ENCODE measurements around the gene EHHADH. TPM values are rescaled to one million over a fixed set of nuclear protein-coding genes. Genes with fewer than 3 reads are reported as not detected.
A peak's percentile ranks its signal among the peaks of the same experiment; 100 is the strongest.

The EHHADH gene
- total and polyA plus RNA-seq, 4 donors: 2.8 to 11.1 (median 6.3) TPM

DNA sequence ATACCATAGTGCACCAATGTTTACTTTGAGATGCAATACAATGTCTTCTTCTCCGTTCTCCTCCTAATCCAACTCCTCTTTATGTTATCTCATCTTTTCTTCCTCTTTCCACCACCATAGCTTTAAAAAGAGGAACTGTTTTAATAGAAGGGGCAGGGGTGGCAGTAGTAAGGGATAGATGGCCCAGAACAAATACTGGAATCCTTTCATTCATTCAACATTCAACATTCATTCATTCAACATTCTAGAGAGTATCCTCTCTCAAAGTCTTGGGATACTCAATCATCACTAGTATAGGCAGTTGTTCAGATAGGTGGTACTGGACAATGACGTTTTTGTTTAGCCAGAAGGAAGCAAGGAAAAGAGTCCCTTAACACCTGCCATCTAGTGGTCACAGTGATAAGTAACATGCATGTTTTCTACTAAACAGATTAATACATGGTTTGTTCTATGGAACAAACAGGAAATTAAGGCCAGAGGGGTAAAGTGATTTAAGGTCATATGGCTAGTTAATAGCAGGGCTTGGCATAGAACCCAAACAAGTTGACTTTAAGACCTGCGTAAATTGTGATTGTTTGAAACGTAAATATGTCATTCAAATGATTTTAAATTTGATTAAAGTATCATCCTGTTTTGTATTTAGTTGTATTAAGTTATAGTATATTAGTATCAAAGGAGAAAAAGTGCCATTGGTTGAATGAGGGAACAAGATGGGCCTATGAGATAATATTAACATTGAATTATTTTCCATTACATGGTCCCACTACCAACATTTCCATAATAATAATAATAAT, 26.9 kb upstream of the EHHADH start:
- Histone ChIP-seq H3K9me3 (ENCODE audit: control insufficient read depth in 4 of 4, insufficient read depth in 3 of 4, low read length in 3 of 4) (peaks cover 0 to 3% (median 0%) of the 10 kb centered on the region in 4 donors), H3K4me3 (no peak overlapping the region), H3K36me3 (ENCODE audit: control insufficient read depth in 4 of 4, insufficient read depth in 4 of 4, low read length in 4 of 4) (no peaks in the 10 kb centered on the region), H3K27ac (ENCODE audit: low read depth in 1 of 2, low read length in 1 of 2) (no peak overlapping the region), H3K4me1 (ENCODE audit: control insufficient read depth in 5 of 5, insufficient read depth in 5 of 5, low read length in 5 of 5) (peaks cover 0 to 11% (median 2%) of the 10 kb centered on the region in 5 donors), H3K27me3 (ENCODE audit: control insufficient read depth in 3 of 3, insufficient read depth in 3 of 3, low read length in 2 of 3) (peaks cover 0 to 4% (median 0%) of the 10 kb centered on the region in 3 donors), H3K9ac (ENCODE audit: insufficient read depth in 1 of 2, low read length in 2 of 2) (no peak overlapping the region)
- DNase-seq: peak in 2 of 3 donors; percentile 21 to 30
- TF ChIP-seq CTCF (IDR thresholded peaks at IDR 0.05; ENCODE audit: control extremely low read depth, extremely low read depth): no peak
- ATAC-seq (ENCODE audit: insufficient read depth, low FRiP score): no peak
- 40 to 47% methylated on average over 4 of the region's 4 CpGs for WGBS, 2 donors

GRCh38 chr3:185279587-185280138, 25.8 kb upstream of the EHHADH start:
- Histone ChIP-seq H3K27ac (ENCODE audit: low read depth in 1 of 2, low read length in 1 of 2) (no peak overlapping the region), H3K9me3 (ENCODE audit: control insufficient read depth in 4 of 4, insufficient read depth in 3 of 4, low read length in 3 of 4) (peaks cover 0 to 3% (median 0%) of the 10 kb centered on the region in 4 donors), H3K9ac (ENCODE audit: insufficient read depth in 1 of 2, low read length in 2 of 2) (no peak overlapping the region), H3K4me3 (no peak overlapping the region), H3K36me3 (ENCODE audit: control insufficient read depth in 4 of 4, insufficient read depth in 4 of 4, low read length in 4 of 4) (no peaks in the 10 kb centered on the region), H3K27me3 (ENCODE audit: control insufficient read depth in 3 of 3, insufficient read depth in 3 of 3, low read length in 2 of 3) (peaks cover 0 to 4% (median 0%) of the 10 kb centered on the region in 3 donors), H3K4me1 (ENCODE audit: control insufficient read depth in 5 of 5, insufficient read depth in 5 of 5, low read length in 5 of 5) (peaks cover 0 to 11% (median 2%) of the 10 kb centered on the region in 5 donors)
- 95% methylated on average over 7 of the region's 7 CpGs for WGBS, 2 donors
- no peak for TF ChIP-seq CTCF (IDR thresholded peaks at IDR 0.05; ENCODE audit: control extremely low read depth, extremely low read depth)
- ATAC-seq (ENCODE audit: insufficient read depth, low FRiP score) (no peak), DNase-seq (no peak)

DNA sequence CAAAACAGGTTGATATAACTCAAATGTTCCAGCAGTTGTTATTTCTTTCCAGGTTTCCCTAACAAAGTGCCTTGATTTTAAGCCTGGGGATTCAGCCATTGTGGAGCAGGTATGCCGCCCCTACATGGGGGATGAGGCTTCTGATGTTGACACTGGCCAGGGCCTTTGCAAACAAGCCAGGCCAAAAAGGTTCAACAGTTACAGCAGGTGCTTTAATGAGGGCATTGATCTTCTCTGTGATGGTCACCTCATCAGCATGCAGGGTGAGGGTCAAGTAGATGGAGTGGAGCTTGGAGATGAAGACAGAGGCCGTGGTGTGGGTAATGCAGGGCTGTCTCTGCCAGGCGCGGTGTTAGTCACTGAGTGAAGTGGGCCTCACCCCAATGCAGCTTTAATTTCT, 22.6 kb upstream of the EHHADH start:
- Histone ChIP-seq H3K9ac (ENCODE audit: insufficient read depth in 1 of 2, low read length in 2 of 2) (no peak overlapping the region), H3K4me1 (ENCODE audit: control insufficient read depth in 5 of 5, insufficient read depth in 5 of 5, low read length in 5 of 5) (no peaks in the 10 kb centered on the region), H3K27ac (ENCODE audit: low read depth in 1 of 2, low read length in 1 of 2) (no peak overlapping the region), H3K4me3 (no peak overlapping the region), H3K27me3 (ENCODE audit: control insufficient read depth in 3 of 3, insufficient read depth in 3 of 3, low read length in 2 of 3) (peaks cover 0 to 4% (median 0%) of the 10 kb centered on the region in 3 donors), H3K36me3 (ENCODE audit: control insufficient read depth in 4 of 4, insufficient read depth in 4 of 4, low read length in 4 of 4) (no peaks in the 10 kb centered on the region), H3K9me3 (ENCODE audit: control insufficient read depth in 4 of 4, insufficient read depth in 3 of 4, low read length in 3 of 4) (peaks cover 0 to 3% (median 0%) of the 10 kb centered on the region in 4 donors)
- DNase-seq (no peak), ATAC-seq (ENCODE audit: insufficient read depth, low FRiP score) (no peak)
- TF ChIP-seq CTCF (IDR thresholded peaks at IDR 0.05; ENCODE audit: control extremely low read depth, extremely low read depth): no peak
- WGBS, 2 donors: 83 to 90% methylated on average over 4 of the region's 4 CpGs

All from lung (tissue), 12 donors.